Osteoblast (primary cell): ENCODE measurements around the gene DHX8. TPM values are rescaled to one million over a fixed set of nuclear protein-coding genes. Genes with fewer than 3 reads are reported as not detected.

Experiments
- DNase-seq: peaks from one replicate; pipeline ENCODE4 v3.0.0; 2011; ENCODE audit warnings: low spot score, mixed read lengths; ENCODE audit not compliant: insufficient read length; ENCODE audit errors: missing footprints
- H2AFZ ChIP-seq: 2 replicates; pipeline ENCODE4 v1.6.0; 2011; ENCODE audit warnings: mild to moderate bottlenecking, low read length
- H3K27ac ChIP-seq: 2 replicates; pipeline ENCODE4 v1.5.1; 2011; ENCODE audit warnings: mild to moderate bottlenecking, low read depth, low read length, moderate library complexity
- H3K27me3 ChIP-seq: 2 replicates; pipeline ENCODE4 v1.6.0; 2012; ENCODE audit warnings: mild to moderate bottlenecking, control low read depth, inconsistent platforms, low read length, moderate library complexity; ENCODE audit not compliant: insufficient read depth
- H3K36me3 ChIP-seq: 2 replicates; pipeline ENCODE4 v1.5.1; 2011; ENCODE audit warnings: mild to moderate bottlenecking, low read length, control low read depth, moderate library complexity; ENCODE audit not compliant: insufficient read depth
- H3K4me1 ChIP-seq: 2 replicates; pipeline ENCODE4 v1.5.1; 2011; ENCODE audit warnings: mild to moderate bottlenecking, low read length, control low read depth, moderate library complexity; ENCODE audit not compliant: insufficient read depth
- H3K4me2 ChIP-seq: 2 replicates; pipeline ENCODE4 v1.6.0; 2011; ENCODE audit warnings: mild to moderate bottlenecking, low read length; ENCODE audit not compliant: insufficient read depth
- H3K4me3 ChIP-seq: fragments of 200-600 bp; sonication (generic); 3 replicates; pipeline ENCODE4 v1.5.1; 2012; ENCODE audit warnings: mild to moderate bottlenecking, low read length, inconsistent platforms; ENCODE audit not compliant: insufficient read depth
- H3K79me2 ChIP-seq: 2 replicates; pipeline ENCODE4 v1.6.0; 2012; ENCODE audit warnings: mild to moderate bottlenecking, low read length, control low read depth, inconsistent platforms; ENCODE audit not compliant: insufficient read depth
- H3K9me3 ChIP-seq: 2 replicates; pipeline ENCODE4 v1.5.1; 2011; ENCODE audit warnings: low read depth, low read length, control low read depth
- H4K20me1 ChIP-seq: 2 replicates; pipeline ENCODE4 v1.6.0; 2012; ENCODE audit warnings: mild to moderate bottlenecking, low read length, control low read depth; ENCODE audit not compliant: insufficient read depth
- CTCF ChIP-seq: IDR thresholded peaks from 2 replicates; pipeline ENCODE4 v1.5.1; 2011; ENCODE audit warnings: mild to moderate bottlenecking, low read depth, low read length, moderate library complexity; ENCODE audit errors: extremely low read depth
- total RNA-seq: library from RNA; depleted of rRNA; stranded (reverse); fragments of >200 nt; gene quantifications from 2 replicates; pipeline ENCODE4 v1.2.3, GENCODE V29; 2012

DHX8 gene
- total RNA-seq, 1 donor: 42.3 TPM

- no peak overlapping the region for H3K27ac ChIP-seq
- no peaks in the 10 kb centered on the region for H3K27me3 ChIP-seq
- no peaks in the 10 kb centered on the region for H3K9me3 ChIP-seq
- no peaks in the 10 kb centered on the region for H4K20me1 ChIP-seq
- no peak overlapping the region for H2AFZ ChIP-seq
- no peak overlapping the region for H3K4me2 ChIP-seq
- no peak overlapping the region for H3K4me3 ChIP-seq
- H3K79me2 ChIP-seq: no peaks in the 10 kb centered on the region
- DNase-seq: no peak
- no peak for TF ChIP-seq CTCF
- H3K4me1 ChIP-seq: peaks cover 26% of the 10 kb centered on the region
- H3K36me3 ChIP-seq: no peaks in the 10 kb centered on the region
Measured at GRCh38 chr17:43531955-43532354, 48.2 kb downstream of the DHX8 start.

GRCh38 chr17:43532581-43532980, 48.8 kb downstream of the DHX8 start:
- Histone ChIP-seq H3K4me3 (no peak overlapping the region), H3K4me2 (no peak overlapping the region), H2AFZ (no peak overlapping the region), H3K36me3 (no peaks in the 10 kb centered on the region), H3K4me1 (peaks cover 26% of the 10 kb centered on the region), H3K9me3 (no peaks in the 10 kb centered on the region), H3K27ac (no peak overlapping the region), H3K27me3 (no peaks in the 10 kb centered on the region), H3K79me2 (no peaks in the 10 kb centered on the region), H4K20me1 (no peaks in the 10 kb centered on the region)
- DNase-seq: no peak
- no peak for TF ChIP-seq CTCF

- Histone ChIP-seq H3K79me2 (no peaks in the 10 kb centered on the region), H3K4me3 (no peak overlapping the region), H3K4me1 (peaks cover 26% of the 10 kb centered on the region), H3K36me3 (no peaks in the 10 kb centered on the region), H3K27me3 (no peaks in the 10 kb centered on the region), H3K9me3 (no peaks in the 10 kb centered on the region), H3K4me2 (no peak overlapping the region), H4K20me1 (no peaks in the 10 kb centered on the region), H3K27ac (no peak overlapping the region), H2AFZ (no peak overlapping the region)
- no peak for TF ChIP-seq CTCF
- no peak for DNase-seq
Measured at GRCh38 chr17:43533699-43534098, 49.9 kb downstream of the DHX8 start.

- no peaks in the 10 kb centered on the region for H4K20me1 ChIP-seq
- no peak overlapping the region for H2AFZ ChIP-seq
- no peaks in the 10 kb centered on the region for H3K79me2 ChIP-seq
- no peak for TF ChIP-seq CTCF
- H3K27me3 ChIP-seq: no peaks in the 10 kb centered on the region
- H3K4me2 ChIP-seq: no peak overlapping the region
- peaks cover 24% of the 10 kb centered on the region for H3K4me1 ChIP-seq
- no peak overlapping the region for H3K4me3 ChIP-seq
- H3K36me3 ChIP-seq: no peaks in the 10 kb centered on the region
- no peak overlapping the region for H3K27ac ChIP-seq
- no peaks in the 10 kb centered on the region for H3K9me3 ChIP-seq
- DNase-seq: no peak
Measured at GRCh38 chr17:43534909-43535308, 51.1 kb downstream of the DHX8 start.
